Small intestine (tissue), 7 donors: ENCODE data around the gene VEGFB. TPM values are rescaled to one million over a fixed set of nuclear protein-coding genes. Genes with fewer than 3 reads are reported as not detected.
A peak's percentile ranks its signal among the peaks of the same experiment; 100 is the strongest.

Source experiments
- DNase-seq, 2 donors: peaks; one replicate each; pipeline versions ENCODE4 v3.0.0 to v3.0.0-alpha.2; 2013
- FAIRE-seq: peaks from 2 replicates; lab custom pipeline; 2012; peaks lifted over from hg19 to GRCh38; lab: Jason Lieb, UNC
- H3K27ac ChIP-seq, 3 donors: one replicate each; pipeline ENCODE4 v1.5.1; 2013; ENCODE audit warnings: low read length in 2 of 3, mild to moderate bottlenecking in 2 of 3, control low read depth in 1 of 3, inconsistent platforms in 1 of 3, low read depth in 1 of 3, moderate library complexity in 1 of 3
- H3K27me3 ChIP-seq, 3 donors: one replicate each; pipeline ENCODE4 v1.6.1; 2013; ENCODE audit warnings: low read length in 3 of 3, inconsistent platforms in 1 of 3; ENCODE audit not compliant: control insufficient read depth in 3 of 3, insufficient read depth in 3 of 3
- H3K36me3 ChIP-seq, 3 donors: one replicate each; pipeline ENCODE4 v1.6.1; 2013; ENCODE audit warnings: low read length in 3 of 3, inconsistent platforms in 1 of 3, low read depth in 1 of 3, mild to moderate bottlenecking in 1 of 3, moderate library complexity in 1 of 3; ENCODE audit not compliant: control insufficient read depth in 3 of 3, insufficient read depth in 2 of 3
- H3K4me1 ChIP-seq, 3 donors: one replicate each; pipeline ENCODE4 v1.6.1; 2013; ENCODE audit warnings: low read length in 2 of 3, inconsistent platforms in 1 of 3, low read depth in 1 of 3, mild to moderate bottlenecking in 1 of 3, moderate library complexity in 1 of 3; ENCODE audit not compliant: control insufficient read depth in 3 of 3, insufficient read depth in 2 of 3
- H3K4me3 ChIP-seq, 3 donors: one replicate each; pipeline ENCODE4 v1.5.1; 2013; ENCODE audit warnings: low read length in 3 of 3, control low read depth in 1 of 3, inconsistent platforms in 1 of 3, low read depth in 1 of 3, mild to moderate bottlenecking in 1 of 3, moderate library complexity in 1 of 3
- H3K9me3 ChIP-seq, 2 donors: one replicate each; pipeline ENCODE4 v1.6.1; 2013; ENCODE audit warnings: low read depth in 1 of 2, low read length in 1 of 2; ENCODE audit not compliant: control insufficient read depth in 2 of 2, insufficient read depth in 1 of 2
- WGBS, 3 donors: extraction: QIAGEN DNeasy Blood & Tissue Kit; methylation state at CpG; one replicate each; pipeline ENCODE4 v1.1.7; 2013; 5-methylcytosine and 5-hydroxymethylcytosine counted together
- polyA plus RNA-seq, 4 donors: library from polyadenylated mRNA; stranded (reverse) in 3 of 4; unstranded in 1 of 4; fragments of 200-250 nt in 3 of 4; fragments of 120-200 nt in 1 of 4; gene quantifications; one replicate each; pipeline versions ENCODE4 v1.2.1 to v1.2.3, GENCODE V29; 2013
- donor health status: healthy with polysubstance abuse.
- donor health status: control.
- donor health status: control.
- donor health status: Bipolar disorder and iron deficiency.
- donor health status: healthy.

VEGFB gene
- polyA plus RNA-seq, 4 donors, result 34.8 to 109 (median 48.1) TPM

- Histone ChIP-seq H3K27ac (peak overlapping the region; percentile 71 to 82 (median 82)), H3K4me3 (peak overlapping the region; percentile 43 to 61 (median 51)), H3K27me3 (no peaks in the 10 kb centered on the region), H3K36me3 (peaks cover 2 to 96% (median 8%) of the 10 kb centered on the region in 3 donors), H3K9me3 (no peaks in the 10 kb centered on the region), H3K4me1 (peaks cover 0 to 38% (median 0%) of the 10 kb centered on the region in 3 donors)
- FAIRE-seq (no peak), DNase-seq (peak; percentile 50 to 54)
- 40 to 71% (median 60%) methylated on average over 25 to 30 of the region's 30 CpGs for WGBS, 3 donors
Observed at GRCh38 chr11:64207256-64208085, 26.9 kb upstream of the VEGFB start.

DNA sequence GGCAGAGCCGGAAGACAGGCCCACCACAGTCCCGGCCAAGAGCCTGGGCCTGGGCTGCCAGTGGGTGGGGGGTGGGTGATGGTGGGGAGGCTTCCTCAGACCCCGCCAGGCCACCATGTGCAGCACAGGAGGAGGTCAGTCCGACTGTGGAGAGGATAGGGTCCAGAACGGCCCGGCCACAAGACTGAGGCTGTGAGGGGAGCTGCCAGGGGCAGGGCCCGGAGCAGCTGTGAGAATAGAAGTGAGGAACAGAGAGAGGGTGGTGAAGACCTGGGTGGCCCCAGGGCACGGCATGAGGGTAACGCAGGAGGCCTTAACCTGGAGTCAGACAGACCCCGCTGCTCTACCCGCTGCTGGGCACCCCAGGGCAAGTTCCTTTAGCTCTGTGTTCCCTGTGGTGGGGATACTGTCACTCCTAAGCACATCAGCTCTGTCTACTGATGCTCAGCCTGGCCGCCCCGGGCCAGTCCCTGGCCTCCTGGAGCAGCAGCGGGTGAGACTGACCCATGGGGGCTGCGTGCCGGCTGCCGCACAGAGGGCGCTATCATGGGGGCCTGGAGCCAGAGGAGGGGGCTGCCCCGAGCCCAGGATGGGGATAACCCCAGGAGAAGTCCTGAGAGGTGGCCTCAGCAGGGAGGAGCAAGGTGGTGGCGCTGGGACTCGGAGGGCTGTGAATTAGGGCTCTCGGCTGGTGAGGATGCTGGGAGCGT, 26.1 kb upstream of the VEGFB start:
- DNase-seq (no peak), FAIRE-seq (no peak)
- Histone ChIP-seq H3K27me3 (no peaks in the 10 kb centered on the region), H3K4me1 (peaks cover 0 to 38% (median 0%) of the 10 kb centered on the region in 3 donors), H3K9me3 (no peaks in the 10 kb centered on the region), H3K4me3 (peak overlapping the region in 1 of 3 donors; percentile 12), H3K36me3 (peaks cover 2 to 90% (median 5%) of the 10 kb centered on the region in 3 donors), H3K27ac (peak overlapping the region; percentile 27 to 82 (median 71))
- 74 to 89% (median 74%) methylated on average over 23 of the region's 23 CpGs for WGBS, 3 donors

DNA sequence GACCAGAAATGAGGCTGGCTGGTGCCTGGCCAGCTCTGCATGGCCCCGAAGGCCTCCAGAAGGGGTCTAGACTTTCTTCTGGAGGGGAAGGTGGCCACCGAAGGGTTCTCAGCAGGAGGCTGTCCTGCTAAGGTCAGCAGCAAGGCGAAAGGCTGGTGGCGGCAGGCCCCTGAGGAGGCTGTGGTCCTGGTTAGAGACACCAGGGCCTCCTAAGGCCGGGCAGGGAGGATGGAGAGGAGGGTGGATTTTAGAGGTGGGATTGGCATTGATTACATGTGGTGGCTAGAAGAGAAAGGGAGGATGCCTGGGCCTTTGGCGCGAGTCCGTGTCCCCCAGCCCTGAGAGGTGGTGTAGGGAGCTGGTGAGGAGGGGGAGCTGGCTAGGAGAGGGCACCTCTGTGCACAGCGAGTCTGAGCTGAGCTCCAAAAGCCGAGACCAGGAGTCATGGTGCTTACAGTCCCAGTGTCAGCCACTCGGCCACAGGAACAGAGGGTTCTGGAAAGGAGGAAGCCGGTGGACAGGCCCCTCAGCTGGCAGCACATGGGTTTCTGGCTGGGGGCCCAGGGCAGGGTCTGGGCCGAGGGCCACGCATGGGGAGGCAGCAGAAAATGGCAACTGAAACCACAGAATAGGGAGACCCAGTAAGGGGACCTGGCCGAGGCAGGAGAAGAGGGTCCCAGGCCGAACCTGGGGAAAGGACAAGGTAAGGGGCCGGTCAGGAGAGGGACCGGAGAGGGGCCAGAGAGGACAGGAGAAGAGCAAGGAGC, 25.4 kb upstream of the VEGFB start:
- peak overlapping the region in 1 of 3 donors; percentile 71 for H3K27ac ChIP-seq
- no peak for DNase-seq
- no peak for FAIRE-seq
- peaks cover 0 to 37% (median 0%) of the 10 kb centered on the region in 3 donors for H3K4me1 ChIP-seq
- 87 to 95% (median 88%) methylated on average over 18 of the region's 18 CpGs for WGBS, 3 donors
- no peaks in the 10 kb centered on the region for H3K9me3 ChIP-seq
- H3K36me3 ChIP-seq, result peaks cover 2 to 83% (median 3%) of the 10 kb centered on the region in 3 donors
- no peak overlapping the region for H3K4me3 ChIP-seq
- no peaks in the 10 kb centered on the region for H3K27me3 ChIP-seq

DNA sequence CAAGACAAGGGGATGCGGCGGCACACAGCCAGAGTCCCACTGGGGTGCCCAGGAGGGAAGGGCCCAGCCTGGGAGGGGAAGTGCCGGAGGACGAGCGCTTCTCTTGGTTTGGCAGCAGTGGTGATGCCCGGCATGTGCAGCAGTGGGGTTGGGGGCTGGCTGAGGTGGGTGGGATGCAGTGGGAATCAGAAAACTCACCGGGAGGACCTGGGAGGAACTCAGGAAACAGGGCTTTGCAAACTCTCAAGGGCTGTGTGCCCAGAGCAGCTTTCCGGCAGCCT, 24.9 kb upstream of the VEGFB start:
- peaks cover 0 to 32% (median 0%) of the 10 kb centered on the region in 3 donors for H3K4me1 ChIP-seq
- H3K9me3 ChIP-seq, result no peaks in the 10 kb centered on the region
- FAIRE-seq, result no peak
- no peak for DNase-seq
- H3K36me3 ChIP-seq, result peaks cover 2 to 78% (median 3%) of the 10 kb centered on the region in 3 donors
- H3K4me3 ChIP-seq, result no peak overlapping the region
- no peak overlapping the region for H3K27ac ChIP-seq
- 91 to 97% (median 92%) methylated on average over 8 of the region's 8 CpGs for whole genome bisulfite sequencing, 3 donors
- no peaks in the 10 kb centered on the region for H3K27me3 ChIP-seq

GRCh38 chr11:64210301-64211020, 23.9 kb upstream of the VEGFB start:
- no peak for FAIRE-seq

GRCh38 chr11:64211181-64211872, 23.1 kb upstream of the VEGFB start:
- 83 to 86% (median 85%) methylated on average over 23 to 30 of the region's 30 CpGs for WGBS, 3 donors
- peaks cover 0 to 18% (median 0%) of the 10 kb centered on the region in 3 donors for H3K4me1 ChIP-seq
- peaks cover 2 to 69% (median 4%) of the 10 kb centered on the region in 3 donors for H3K36me3 ChIP-seq
- H3K9me3 ChIP-seq, result no peaks in the 10 kb centered on the region
- DNase-seq (no peak), FAIRE-seq (no peak)
- no peaks in the 10 kb centered on the region for H3K27me3 ChIP-seq
- no peak overlapping the region for H3K4me3 ChIP-seq
- H3K27ac ChIP-seq, result no peak overlapping the region

More at GRCh38 chr11:64210301-64211020, 23.9 kb upstream of the VEGFB start:
- no peak for DNase-seq
- peaks cover 0 to 27% (median 0%) of the 10 kb centered on the region in 3 donors for H3K4me1 ChIP-seq
- no peaks in the 10 kb centered on the region for H3K27me3 ChIP-seq
- WGBS, 3 donors, result 94 to 95% (median 95%) methylated on average over 19 to 24 of the region's 24 CpGs
- H3K27ac ChIP-seq, result no peak overlapping the region
- no peaks in the 10 kb centered on the region for H3K9me3 ChIP-seq
- H3K36me3 ChIP-seq, result peaks cover 2 to 74% (median 4%) of the 10 kb centered on the region in 3 donors
- no peak overlapping the region for H3K4me3 ChIP-seq

- no peak for FAIRE-seq
- Histone ChIP-seq H3K36me3 (peaks cover 5 to 54% (median 6%) of the 10 kb centered on the region in 3 donors), H3K9me3 (no peaks in the 10 kb centered on the region), H3K27ac (no peak overlapping the region), H3K27me3 (no peaks in the 10 kb centered on the region), H3K4me3 (no peak overlapping the region), H3K4me1 (no peaks in the 10 kb centered on the region)
- no peak for DNase-seq
- 85 to 89% (median 86%) methylated on average over 6 of the region's 6 CpGs for WGBS, 3 donors
Observed at GRCh38 chr11:64216879-64217278, 17.5 kb upstream of the VEGFB start.
